ENCODE results near the gene ADGRE3.

- TF ChIP-seq, protein P1, sequence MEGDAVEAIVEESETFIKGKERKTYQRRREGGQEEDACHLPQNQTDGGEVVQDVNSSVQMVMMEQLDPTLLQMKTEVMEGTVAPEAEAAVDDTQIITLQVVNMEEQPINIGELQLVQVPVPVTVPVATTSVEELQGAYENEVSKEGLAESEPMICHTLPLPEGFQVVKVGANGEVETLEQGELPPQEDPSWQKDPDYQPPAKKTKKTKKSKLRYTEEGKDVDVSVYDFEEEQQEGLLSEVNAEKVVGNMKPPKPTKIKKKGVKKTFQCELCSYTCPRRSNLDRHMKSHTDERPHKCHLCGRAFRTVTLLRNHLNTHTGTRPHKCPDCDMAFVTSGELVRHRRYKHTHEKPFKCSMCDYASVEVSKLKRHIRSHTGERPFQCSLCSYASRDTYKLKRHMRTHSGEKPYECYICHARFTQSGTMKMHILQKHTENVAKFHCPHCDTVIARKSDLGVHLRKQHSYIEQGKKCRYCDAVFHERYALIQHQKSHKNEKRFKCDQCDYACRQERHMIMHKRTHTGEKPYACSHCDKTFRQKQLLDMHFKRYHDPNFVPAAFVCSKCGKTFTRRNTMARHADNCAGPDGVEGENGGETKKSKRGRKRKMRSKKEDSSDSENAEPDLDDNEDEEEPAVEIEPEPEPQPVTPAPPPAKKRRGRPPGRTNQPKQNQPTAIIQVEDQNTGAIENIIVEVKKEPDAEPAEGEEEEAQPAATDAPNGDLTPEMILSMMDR (IDR thresholded peaks at IDR 0.05), result no peak
- TF ChIP-seq USF2 (CRISPR knock-in tag; IDR thresholded peaks at IDR 0.05) (no peak), NR1H2 (CRISPR knock-in tag; IDR thresholded peaks at IDR 0.05) (no peak), TEAD4 (CRISPR knock-in tag; IDR thresholded peaks at IDR 0.05) (no peak), ELF4 (CRISPR knock-in tag; IDR thresholded peaks at IDR 0.05; ENCODE audit: low read depth) (no peak), CREB1 (CRISPR knock-in tag; IDR thresholded peaks at IDR 0.05) (no peak), CREM (CRISPR knock-in tag; IDR thresholded peaks at IDR 0.05) (no peak), ZNF121 (CRISPR knock-in tag; IDR thresholded peaks at IDR 0.05) (peak; percentile 83), IRF2 (CRISPR knock-in tag; IDR thresholded peaks at IDR 0.05; ENCODE audit: borderline replicate concordance, low read depth) (no peak), CBFB (CRISPR knock-in tag; IDR thresholded peaks at IDR 0.05; ENCODE audit: low read depth) (no peak), STAT6 (CRISPR knock-in tag; conservative IDR thresholded peaks at IDR 0.05; ENCODE audit: low read depth) (no peak)
- TF ChIP-seq, protein P2, sequence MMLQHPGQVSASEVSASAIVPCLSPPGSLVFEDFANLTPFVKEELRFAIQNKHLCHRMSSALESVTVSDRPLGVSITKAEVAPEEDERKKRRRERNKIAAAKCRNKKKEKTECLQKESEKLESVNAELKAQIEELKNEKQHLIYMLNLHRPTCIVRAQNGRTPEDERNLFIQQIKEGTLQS (CRISPR knock-in tag; conservative IDR thresholded peaks at IDR 0.05), result no peak
Measured at GRCh38 chr19:14570864-14571527, 103.6 kb downstream of the ADGRE3 start.
